CD4-positive, alpha-beta T cell (primary cell): ENCODE results near the gene SLC9A2. TPM values are rescaled to one million over a fixed set of nuclear protein-coding genes. Genes with fewer than 3 reads are reported as not detected.

Experiments used
- ATAC-seq: fragments of 200-7000 bp; cut with Tn5 transposase; one replicate; pipeline ENCODE4 v1.10.0; 2022; ENCODE audit warnings: mild to moderate bottlenecking; ENCODE audit not compliant: poor library complexity
- CTCF ChIA-PET: fragments of 350-600 bp; sonication (Branson Sonifier 250); formaldehyde crosslinking; loops from one replicate; lab custom pipeline; 2021; ENCODE audit warnings: antibody characterized with exemption, inconsistent platforms; lab: Charles Lee
- POLR2A ChIA-PET: fragments of 350-600 bp; sonication (Branson Sonifier 250); formaldehyde crosslinking; loops from one replicate; lab custom pipeline; 2021; ENCODE audit warnings: antibody characterized with exemption, inconsistent platforms; lab: Charles Lee
- DNase-seq, 14 experiments: peaks; one replicate each; pipeline ENCODE4 v3.0.0-alpha.2; 2013 to 2020; ENCODE audit warnings: mixed read lengths in 2 of 14
- H3K27ac ChIP-seq, 2 donors: one replicate each; pipeline versions ENCODE4 v1.5.1 to v1.7.0; 2013; ENCODE audit warnings: low read length in 2 of 2, low read depth in 1 of 2, mild to moderate bottlenecking in 1 of 2
- H3K27me3 ChIP-seq, 2 experiments: 1 replicate in 1 of 2; 2 replicates in 1 of 2; pipeline versions ENCODE4 v1.6.1 to v1.7.0; 2013; ENCODE audit warnings: low read length in 2 of 2, control low read depth in 1 of 2, mild to moderate bottlenecking in 1 of 2, moderate library complexity in 1 of 2; ENCODE audit not compliant: insufficient read depth in 2 of 2, control insufficient read depth in 1 of 2
- H3K36me3 ChIP-seq: one replicate; pipeline ENCODE4 v1.6.1; 2013; ENCODE audit warnings: low read length, control low read depth; ENCODE audit not compliant: insufficient read depth
- H3K4me1 ChIP-seq: one replicate; pipeline ENCODE4 v1.6.1; 2013; ENCODE audit warnings: low read length, control low read depth; ENCODE audit not compliant: insufficient read depth
- H3K4me3 ChIP-seq: one replicate; pipeline ENCODE4 v1.5.1; 2013; ENCODE audit warnings: mild to moderate bottlenecking, low read length, moderate library complexity
- H3K9me3 ChIP-seq, 2 experiments: 1 replicate in 1 of 2; 2 replicates in 1 of 2; pipeline versions ENCODE4 v1.6.1 to v1.7.0; 2013; ENCODE audit warnings: low read length in 2 of 2, mild to moderate bottlenecking in 2 of 2, control low read depth in 1 of 2, moderate library complexity in 1 of 2; ENCODE audit not compliant: control insufficient read depth in 1 of 2, insufficient read depth in 1 of 2
- H3K27ac Mint-ChIP-seq: one replicate; pipeline ENCODE4 v1.8.0; 2020; ENCODE audit warnings: mixed read lengths
- H3K27me3 Mint-ChIP-seq: one replicate; pipeline ENCODE4 v1.8.0; 2021; ENCODE audit warnings: mixed read lengths
- H3K36me3 Mint-ChIP-seq: one replicate; pipeline ENCODE4 v1.8.0; 2021; ENCODE audit warnings: low read depth, mixed read lengths
- H3K4me1 Mint-ChIP-seq: one replicate; pipeline ENCODE4 v1.8.0; 2021; ENCODE audit warnings: low read depth, mixed read lengths
- H3K4me3 Mint-ChIP-seq: one replicate; pipeline ENCODE4 v1.8.0; 2020; ENCODE audit warnings: mild to moderate bottlenecking, mixed read lengths
- H3K9me3 Mint-ChIP-seq: one replicate; pipeline ENCODE4 v1.8.0; 2020; ENCODE audit warnings: mixed read lengths
- intact Hi-C, 2 experiments: fragments of 100-400 bp; cut with DNase I in 1 of 2; cut with micrococcal nuclease in 1 of 2; formaldehyde crosslinking; loops; one replicate each; pipeline versions ENCODE4 v1.15.1 to v1.9.0; 2023 to 2025; cut with DNase I, micrococcal nuclease
- total RNA-seq, 174 experiments: library from RNA in 2 of 174; stranded (reverse) in 2 of 174; gene quantifications; one replicate each; pipeline ENCODE4 v1.2.3 and lab custom pipeline; 2021 to 2026
- TF ChIP-seq, protein P1 (sequence below): fragments of 200-600 bp; IDR thresholded peaks from one replicate; pipeline ENCODE4 v1.8.0; 2022; ENCODE audit warnings: antibody characterized with exemption, mild to moderate bottlenecking

Gene SLC9A2
- total RNA-seq, 2 experiments from 2014 or later = not detected

- H3K27me3 Mint-ChIP-seq = no peaks in the 10 kb centered on the region
- TF ChIP-seq, protein P1, sequence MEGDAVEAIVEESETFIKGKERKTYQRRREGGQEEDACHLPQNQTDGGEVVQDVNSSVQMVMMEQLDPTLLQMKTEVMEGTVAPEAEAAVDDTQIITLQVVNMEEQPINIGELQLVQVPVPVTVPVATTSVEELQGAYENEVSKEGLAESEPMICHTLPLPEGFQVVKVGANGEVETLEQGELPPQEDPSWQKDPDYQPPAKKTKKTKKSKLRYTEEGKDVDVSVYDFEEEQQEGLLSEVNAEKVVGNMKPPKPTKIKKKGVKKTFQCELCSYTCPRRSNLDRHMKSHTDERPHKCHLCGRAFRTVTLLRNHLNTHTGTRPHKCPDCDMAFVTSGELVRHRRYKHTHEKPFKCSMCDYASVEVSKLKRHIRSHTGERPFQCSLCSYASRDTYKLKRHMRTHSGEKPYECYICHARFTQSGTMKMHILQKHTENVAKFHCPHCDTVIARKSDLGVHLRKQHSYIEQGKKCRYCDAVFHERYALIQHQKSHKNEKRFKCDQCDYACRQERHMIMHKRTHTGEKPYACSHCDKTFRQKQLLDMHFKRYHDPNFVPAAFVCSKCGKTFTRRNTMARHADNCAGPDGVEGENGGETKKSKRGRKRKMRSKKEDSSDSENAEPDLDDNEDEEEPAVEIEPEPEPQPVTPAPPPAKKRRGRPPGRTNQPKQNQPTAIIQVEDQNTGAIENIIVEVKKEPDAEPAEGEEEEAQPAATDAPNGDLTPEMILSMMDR = no peak
- Histone ChIP-seq H3K9me3 (no peaks in the 10 kb centered on the region), H3K4me3 (no peak overlapping the region), H3K27me3 (no peaks in the 10 kb centered on the region), H3K4me1 (peaks cover 7% of the 10 kb centered on the region), H3K27ac (no peak overlapping the region), H3K36me3 (no peaks in the 10 kb centered on the region)
- ATAC-seq = no peak
- no peaks in the 10 kb centered on the region for H3K36me3 Mint-ChIP-seq
- POLR2A ChIA-PET = no interaction called here
- H3K9me3 Mint-ChIP-seq = no peaks in the 10 kb centered on the region
- H3K4me3 Mint-ChIP-seq = no peak overlapping the region
- intact Hi-C loops = no loop called here
- H3K4me1 Mint-ChIP-seq = peaks cover 20% of the 10 kb centered on the region
- no peak overlapping the region for H3K27ac Mint-ChIP-seq
- CTCF ChIA-PET = no interaction called here
- no peak for DNase-seq
Observed at GRCh38 chr2:102660574-102660973, 41.2 kb downstream of the SLC9A2 start.

GRCh38 chr2:102661846-102662245 lies 42.5 kb downstream of the SLC9A2 start:
- peaks cover 20% of the 10 kb centered on the region for H3K4me1 Mint-ChIP-seq
- DNase-seq (no peak), ATAC-seq (no peak)
- Histone ChIP-seq H3K9me3 (no peaks in the 10 kb centered on the region), H3K4me1 (peaks cover 7% of the 10 kb centered on the region), H3K27ac (no peak overlapping the region), H3K4me3 (no peak overlapping the region), H3K27me3 (no peaks in the 10 kb centered on the region), H3K36me3 (no peaks in the 10 kb centered on the region)
- CTCF ChIA-PET = no interaction called here
- intact Hi-C loops = no loop called here
- H3K27ac Mint-ChIP-seq = no peak overlapping the region
- TF ChIP-seq, protein P1 = no peak
- POLR2A ChIA-PET = no interaction called here
- no peaks in the 10 kb centered on the region for H3K27me3 Mint-ChIP-seq
- no peak overlapping the region for H3K4me3 Mint-ChIP-seq
- no peaks in the 10 kb centered on the region for H3K9me3 Mint-ChIP-seq
- no peaks in the 10 kb centered on the region for H3K36me3 Mint-ChIP-seq

GRCh38 chr2:102662833-102663232 lies 43.5 kb downstream of the SLC9A2 start:
- Mint-ChIP-seq H3K9me3 (no peaks in the 10 kb centered on the region), H3K4me3 (peak overlapping the region; percentile 47), H3K4me1 (peaks cover 20% of the 10 kb centered on the region), H3K27ac (peak overlapping the region; percentile 3), H3K27me3 (no peaks in the 10 kb centered on the region), H3K36me3 (no peaks in the 10 kb centered on the region)
- Histone ChIP-seq H3K4me3 (no peak overlapping the region), H3K4me1 (peaks cover 7% of the 10 kb centered on the region), H3K9me3 (no peaks in the 10 kb centered on the region), H3K36me3 (no peaks in the 10 kb centered on the region), H3K27me3 (no peaks in the 10 kb centered on the region), H3K27ac (no peak overlapping the region)
- TF ChIP-seq, protein P1 = no peak
- intact Hi-C loops = no loop called here
- ATAC-seq (peak; percentile 48), DNase-seq (peak in 1 of 14 experiments; percentile 6)
- POLR2A ChIA-PET = no interaction called here
- CTCF ChIA-PET = no interaction called here
